GM19193 (cell line): ENCODE results near the gene SORCS3.

Experiments used
- POLR2A ChIP-seq: IDR thresholded peaks from 4 replicates; pipeline ENCODE4 v1.6.1; 2011; ENCODE audit not compliant: insufficient read depth, insufficient read length; ENCODE audit errors: extremely low read depth

Gene SORCS3

DNA sequence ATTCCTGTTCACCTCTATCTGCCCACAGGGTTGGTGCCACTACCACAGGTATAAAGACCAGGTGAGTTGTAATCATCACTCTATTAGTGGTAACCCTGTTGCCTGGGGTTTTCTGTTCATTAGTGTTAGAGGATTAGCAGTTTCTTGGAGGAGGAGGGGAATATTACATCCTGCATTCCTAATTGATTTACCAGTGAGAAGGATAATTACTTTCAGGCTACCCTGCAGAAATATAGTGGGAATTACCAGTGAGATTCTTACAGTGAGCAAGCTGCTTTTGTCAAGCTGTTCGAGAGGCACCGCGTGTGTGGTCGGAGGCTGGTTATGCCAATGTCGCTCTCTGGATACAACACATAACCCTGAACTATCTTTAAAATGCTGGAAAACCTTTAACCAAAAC lies 280.7 kb downstream of the SORCS3 start:
- no peak for TF ChIP-seq POLR2A

DNA sequence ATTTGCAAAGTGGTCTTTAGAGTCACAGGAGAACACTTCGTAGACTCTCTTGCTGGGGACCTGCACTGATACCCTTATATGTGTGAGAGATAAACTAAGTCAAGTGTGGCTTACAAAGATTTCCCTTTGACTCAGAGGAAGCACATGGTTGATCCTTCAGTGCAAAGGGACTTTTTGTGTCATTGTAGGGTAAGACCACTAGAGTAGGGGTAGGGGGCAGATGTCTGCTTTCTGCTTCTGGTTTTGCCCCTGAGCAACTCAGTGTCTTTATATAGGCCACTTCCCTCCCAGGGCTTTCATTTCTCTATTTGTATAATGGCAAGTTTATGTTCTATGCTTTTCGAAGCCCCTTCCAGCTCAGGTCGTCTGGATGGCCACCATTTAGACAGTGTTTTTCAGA lies 281.7 kb downstream of the SORCS3 start:
- TF ChIP-seq POLR2A = no peak

DNA sequence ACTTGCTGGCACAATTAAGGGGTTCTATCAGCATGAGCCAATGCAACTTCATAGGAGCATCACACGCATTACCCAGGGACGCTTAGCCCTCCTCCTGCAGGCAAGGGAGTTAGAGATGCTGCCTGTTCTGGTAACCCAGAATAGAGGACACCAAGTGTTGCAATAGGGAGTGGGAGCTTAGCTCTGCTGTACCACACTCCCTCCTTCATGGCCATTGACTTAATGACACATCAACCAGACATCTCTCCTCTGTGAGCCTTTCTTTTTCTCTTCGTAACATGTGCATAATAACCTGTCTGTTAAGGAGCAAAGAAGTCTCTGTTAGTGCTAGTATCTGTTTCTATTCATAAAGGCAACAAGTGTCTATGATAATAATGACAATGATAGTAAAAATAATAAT lies 282.4 kb downstream of the SORCS3 start:
- no peak for TF ChIP-seq POLR2A

DNA sequence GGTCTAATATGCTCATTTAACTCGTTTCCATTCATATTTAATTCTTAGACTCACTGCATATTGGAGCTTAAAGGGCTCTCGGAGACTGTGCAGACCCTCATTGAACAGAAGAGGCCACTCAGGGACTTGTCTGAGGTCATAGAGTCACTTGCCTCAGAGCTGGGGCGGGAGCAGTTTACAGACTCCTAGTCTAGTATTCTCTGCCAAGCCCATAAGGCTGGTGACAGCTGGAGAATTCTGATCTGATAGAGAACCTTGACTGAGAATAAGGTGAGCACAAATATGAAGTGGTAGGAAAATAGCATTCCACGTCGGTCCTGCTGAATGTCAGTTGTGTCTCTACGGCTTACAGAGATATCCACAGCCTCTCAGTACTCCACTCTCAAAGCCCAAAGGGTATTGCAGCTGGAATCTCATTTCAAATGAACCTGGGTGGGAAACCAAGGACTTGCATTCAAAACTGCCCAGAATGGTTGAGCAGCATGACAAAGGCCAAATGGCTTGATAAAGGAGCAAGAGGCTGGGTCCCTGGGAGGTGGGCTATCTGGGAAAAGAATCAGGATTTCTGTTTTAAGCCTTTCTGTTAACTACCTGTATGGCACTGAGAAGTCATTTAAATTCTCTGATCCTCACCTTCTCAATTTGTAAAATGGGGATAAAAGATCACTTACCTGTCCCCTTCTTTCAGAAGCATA lies 283.2 kb downstream of the SORCS3 start:
- TF ChIP-seq POLR2A = no peak

DNA sequence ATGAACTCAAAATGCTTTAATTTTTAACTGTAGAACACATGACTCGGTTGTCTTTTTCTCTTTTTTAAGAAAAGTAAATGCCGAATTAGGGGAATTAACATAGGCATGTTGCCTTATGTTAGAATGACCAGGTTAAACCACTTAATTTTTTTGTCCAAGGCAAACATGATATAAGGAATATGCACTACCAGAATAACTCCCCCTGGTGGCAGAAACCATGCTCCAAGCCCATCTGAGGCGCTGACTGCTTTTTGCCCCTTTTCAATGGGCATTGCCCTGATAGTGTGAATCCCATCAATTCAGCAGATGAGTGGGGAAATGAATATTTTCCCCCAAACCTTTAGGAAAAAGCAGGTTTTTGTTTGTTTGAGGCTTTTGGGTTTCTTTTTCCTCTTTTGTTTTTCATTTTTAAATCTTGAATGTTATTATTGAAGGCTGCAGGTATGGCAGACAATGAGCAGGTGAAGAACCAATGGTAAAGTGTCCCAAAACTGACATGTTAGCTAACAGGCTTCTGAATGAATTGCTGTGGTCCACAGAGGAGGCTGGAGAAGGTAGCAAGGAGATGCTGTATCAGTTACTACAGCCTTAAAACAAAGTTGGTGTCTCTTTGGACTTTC lies 284.3 kb downstream of the SORCS3 start:
- TF ChIP-seq POLR2A = no peak

DNA sequence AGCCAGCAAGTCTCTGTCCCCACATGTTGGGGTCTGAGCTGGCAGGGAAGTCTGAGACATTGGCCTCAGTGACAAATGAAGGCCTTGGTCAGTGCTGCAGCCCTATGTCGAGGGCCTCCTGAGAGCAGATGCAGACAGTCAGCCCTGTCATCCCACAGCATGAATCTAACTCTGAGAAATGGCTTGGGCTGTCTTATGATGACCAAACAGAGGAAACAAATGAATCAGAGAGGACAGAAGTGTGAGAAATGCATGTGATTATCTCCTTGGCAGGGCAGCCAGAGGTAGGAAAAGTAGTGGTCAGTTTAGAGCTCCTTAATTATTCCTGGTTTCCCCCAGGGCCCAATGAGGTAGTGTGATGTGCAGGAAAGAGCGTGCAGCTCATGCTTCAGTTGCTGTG lies 287.6 kb downstream of the SORCS3 start:
- no peak for TF ChIP-seq POLR2A

DNA sequence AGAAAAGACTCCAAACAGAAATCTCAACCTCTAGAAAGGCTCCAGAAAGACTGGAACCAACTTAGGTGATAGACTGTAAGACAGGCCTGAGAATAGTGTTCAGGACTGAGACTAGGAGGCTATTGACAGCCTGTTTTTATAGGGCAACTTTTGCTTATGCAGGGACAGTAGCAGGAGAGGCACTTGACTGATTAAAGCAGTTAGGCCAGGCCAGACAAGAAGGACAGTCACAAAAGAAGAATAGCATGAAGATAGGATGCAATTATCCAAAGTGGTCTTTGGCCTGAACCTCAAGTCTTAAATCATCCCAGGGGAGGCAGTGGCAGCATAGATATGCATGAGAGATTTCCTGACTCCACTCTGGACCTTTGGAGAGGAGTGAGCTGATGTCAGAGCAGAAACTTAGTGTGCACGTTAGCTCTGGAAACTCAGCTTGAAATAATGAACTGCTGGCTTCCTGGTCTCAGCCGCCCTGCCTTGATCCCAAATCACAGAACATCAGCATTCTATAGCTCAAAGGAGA lies 290.6 kb downstream of the SORCS3 start:
- no peak for TF ChIP-seq POLR2A

DNA sequence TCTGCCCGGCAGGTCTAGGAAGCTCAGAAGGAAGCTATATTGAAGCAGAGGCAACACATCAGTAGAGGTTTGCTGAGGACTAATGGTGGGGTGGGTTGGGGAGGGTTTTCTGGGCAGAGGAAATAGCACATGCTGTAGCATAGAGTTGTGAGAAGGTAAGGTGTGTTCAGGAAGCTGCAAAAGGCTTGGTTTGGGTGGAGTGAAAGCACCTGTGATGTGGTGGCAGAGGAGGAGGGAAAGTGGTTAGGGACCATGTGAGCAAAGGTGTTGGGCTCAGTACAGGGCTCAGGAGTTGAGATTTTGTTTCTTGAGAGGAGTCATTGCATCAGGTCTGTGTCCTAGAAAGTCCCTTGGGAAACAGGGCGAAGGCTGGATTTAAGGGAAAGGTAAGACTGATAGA lies 294.6 kb downstream of the SORCS3 start:
- TF ChIP-seq POLR2A = no peak

DNA sequence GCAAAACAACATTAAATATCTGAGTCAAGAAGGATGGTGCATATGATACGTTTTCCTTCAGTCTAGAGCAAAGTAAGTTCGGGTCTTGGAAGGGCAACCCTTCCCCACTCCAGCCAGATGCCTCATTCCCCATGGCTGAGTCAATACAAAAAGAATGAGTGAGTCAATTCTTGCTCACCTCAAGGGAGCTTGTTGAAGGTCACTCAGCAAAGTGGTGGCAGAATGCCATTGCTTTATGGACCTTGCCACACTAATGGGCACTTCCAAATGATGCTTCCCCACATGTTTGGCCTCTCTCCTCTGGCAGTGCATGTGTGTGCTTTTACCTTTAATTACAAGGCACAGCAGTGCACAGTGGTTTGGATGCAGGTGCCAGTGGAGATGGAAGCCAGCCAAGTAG lies 296.5 kb downstream of the SORCS3 start:
- no peak for TF ChIP-seq POLR2A

DNA sequence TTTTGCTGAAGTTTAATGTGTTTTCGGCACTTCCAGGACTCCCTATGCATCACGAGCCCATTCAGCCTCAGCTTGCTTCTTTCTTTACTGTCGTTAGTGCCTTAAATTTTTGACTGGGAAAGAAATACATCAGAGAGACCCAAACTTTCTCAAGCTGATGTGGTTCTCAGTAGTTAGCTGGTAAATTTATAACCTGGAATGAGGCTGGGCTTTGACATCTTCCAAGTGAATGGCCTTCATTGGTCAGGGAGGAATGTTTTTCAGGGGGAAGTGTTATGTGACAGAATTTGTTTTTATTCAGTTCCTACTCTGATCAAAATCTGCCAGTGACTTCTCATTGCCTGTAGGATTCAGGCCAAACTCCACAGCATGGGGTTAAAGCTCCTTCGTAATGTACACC lies 296.9 kb downstream of the SORCS3 start:
- TF ChIP-seq POLR2A = no peak

DNA sequence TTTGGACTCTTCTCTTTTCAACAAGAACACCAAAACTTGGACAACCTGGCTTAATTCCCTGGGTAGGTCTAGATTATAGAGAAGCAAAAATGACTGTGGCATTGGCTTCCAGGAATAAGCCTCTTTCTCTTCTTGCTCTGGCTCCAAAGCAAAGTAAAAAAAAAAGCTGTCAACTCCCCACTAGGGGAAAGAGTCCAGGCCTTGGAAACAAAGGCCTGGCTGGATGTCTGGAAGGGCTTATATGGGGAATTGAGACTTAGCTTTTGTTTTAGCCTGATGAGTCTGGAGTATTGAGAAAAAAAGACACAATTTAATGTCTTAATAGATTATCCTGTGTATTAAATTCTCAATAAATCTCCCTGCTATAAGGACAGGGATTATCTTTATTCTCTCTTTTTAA lies 300.6 kb downstream of the SORCS3 start:
- no peak for TF ChIP-seq POLR2A

DNA sequence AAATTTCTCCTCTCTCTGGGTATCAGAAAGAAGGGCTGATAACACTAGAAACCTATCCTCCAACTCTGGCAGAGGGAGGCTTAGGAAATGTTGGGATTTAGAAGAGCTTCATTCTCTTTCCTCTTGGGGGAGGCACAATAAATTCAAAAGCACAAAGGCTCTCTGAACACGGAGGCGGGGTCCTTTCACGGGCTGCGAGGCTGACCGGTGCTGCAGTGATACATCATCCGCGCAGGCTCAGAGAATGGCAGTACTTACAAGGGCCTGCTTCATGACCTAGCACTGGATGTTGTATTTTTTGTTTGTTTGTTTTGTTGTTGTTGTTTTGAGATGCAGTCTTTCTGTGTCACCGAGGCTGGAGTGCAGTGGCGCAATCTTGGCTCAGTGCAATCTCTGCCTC lies 306.2 kb downstream of the SORCS3 start:
- TF ChIP-seq POLR2A = no peak

DNA sequence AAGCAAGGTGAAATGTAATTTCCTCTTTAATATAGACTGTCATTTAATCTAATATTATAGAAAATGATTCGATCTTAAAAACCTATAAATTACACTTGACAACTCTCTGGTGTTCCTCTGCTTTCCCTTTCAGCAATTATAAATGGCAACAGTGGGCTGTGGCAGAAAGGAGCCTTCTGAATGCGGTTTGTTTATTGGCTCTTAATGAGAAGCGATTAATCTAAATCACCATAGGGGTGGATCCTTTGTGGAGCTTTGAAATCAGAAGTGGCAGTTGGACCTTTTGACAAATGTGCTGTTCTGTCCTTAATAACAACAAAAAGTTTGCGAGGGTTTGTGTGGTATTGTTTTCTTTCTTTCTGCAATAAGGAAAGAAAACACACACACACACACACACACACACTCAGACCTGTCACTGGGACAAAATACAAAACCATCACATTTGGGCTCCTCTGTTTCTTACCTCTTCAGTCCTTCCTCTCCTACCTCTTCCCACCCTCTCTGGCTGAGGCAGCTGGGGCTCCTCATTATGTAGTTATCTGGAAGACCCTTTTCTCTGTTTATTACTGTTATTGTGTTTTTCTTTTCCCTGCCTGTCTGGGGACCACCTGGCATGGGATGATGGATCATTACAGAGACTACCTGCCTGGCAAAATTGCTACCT lies 316.2 kb downstream of the SORCS3 start:
- TF ChIP-seq POLR2A = no peak

DNA sequence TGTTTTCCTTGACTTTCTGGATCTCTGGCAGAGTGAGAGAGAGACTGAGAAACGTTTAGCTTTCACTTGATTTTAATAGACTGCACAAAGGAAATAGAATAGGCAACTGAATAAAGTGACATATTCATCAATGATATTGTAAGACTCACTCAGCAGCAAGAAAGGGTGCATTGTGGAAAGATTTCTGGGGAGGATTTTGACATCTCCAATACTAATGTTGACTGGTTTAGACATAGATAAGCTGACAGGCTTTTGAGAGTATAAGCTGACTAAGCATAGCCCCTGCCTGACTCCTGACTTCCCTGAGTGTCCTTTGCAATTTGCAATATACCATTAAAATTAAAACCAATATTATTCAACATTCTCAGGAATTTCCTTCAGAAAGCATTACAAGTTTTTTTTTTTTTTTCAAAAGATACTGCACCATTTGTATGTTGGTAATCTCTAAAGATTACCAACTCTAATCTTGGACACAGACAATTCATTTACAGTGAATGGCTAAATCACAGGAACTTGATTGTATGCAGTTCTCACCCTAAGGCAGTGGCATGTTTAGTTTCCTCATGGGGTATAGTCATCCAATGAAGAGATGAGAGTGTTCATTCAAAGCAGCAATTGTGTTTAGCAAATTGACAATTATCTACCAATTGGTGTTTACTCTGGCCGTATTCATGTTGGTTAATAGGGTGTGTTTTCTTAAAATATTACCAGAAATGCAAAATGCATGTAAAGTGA lies 325.6 kb downstream of the SORCS3 start:
- no peak for TF ChIP-seq POLR2A

DNA sequence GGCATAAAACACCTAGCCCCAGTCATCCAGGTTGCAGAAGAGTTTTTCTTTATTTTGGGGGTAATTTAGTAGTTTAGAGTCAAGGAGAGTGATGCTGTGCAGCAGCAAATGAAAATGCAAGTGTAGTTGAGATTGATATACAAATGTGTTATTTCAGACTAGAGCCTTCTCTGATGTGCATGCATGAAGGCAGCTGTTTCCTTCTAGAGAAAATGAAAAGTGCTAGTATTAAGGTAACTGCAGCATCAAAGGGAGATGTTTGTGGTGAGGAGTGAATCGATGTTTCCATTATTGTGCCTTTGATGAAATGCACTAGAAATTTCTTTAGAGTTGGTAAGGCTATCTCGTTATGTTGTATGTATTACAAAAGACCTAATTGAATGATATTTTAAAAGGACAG lies 339.3 kb downstream of the SORCS3 start:
- TF ChIP-seq POLR2A = no peak
